T-cell (primary cell): ENCODE results near the gene MYOM1. TPM values are rescaled to one million over a fixed set of nuclear protein-coding genes. Genes with fewer than 3 reads are reported as not detected.

ENCODE experiments used
- ATAC-seq, 4 experiments: fragments of 200-7000 bp in 3 of 4; fragments of 150-1000 bp in 1 of 4; cut with Tn5 transposase; replicated peaks in 1 of 4; 1 replicate in 3 of 4; 2 replicates in 1 of 4; pipeline ENCODE4 v1.10.0; 2021; ENCODE audit warnings: moderate library complexity in 3 of 4, mild to moderate bottlenecking in 2 of 4, moderate number of reproducible peaks in 1 of 4
- CTCF ChIA-PET, 2 donors: fragments of 300-600 bp; sonication (Branson Sonifier 250); formaldehyde crosslinking; loops; one replicate each; lab custom pipeline; 2022; ENCODE audit warnings: antibody characterized with exemption in 2 of 2; lab: Charles Lee
- POLR2A ChIA-PET, 2 donors: fragments of 300-600 bp; sonication (Branson Sonifier 250); formaldehyde crosslinking; loops; one replicate each; lab custom pipeline; 2022; ENCODE audit warnings: antibody characterized with exemption in 2 of 2; lab: Charles Lee
- DNase-seq, 35 experiments: peaks; one replicate each; pipeline versions ENCODE4 v3.0.0 to v3.0.0-alpha.2; 2013 to 2023
- H3K27ac ChIP-seq: one replicate; pipeline ENCODE4 v1.5.1; 2013; ENCODE audit warnings: low read length
- H3K27me3 ChIP-seq, 2 experiments: replicated peaks in 1 of 2; 1 replicate in 1 of 2; 2 replicates in 1 of 2; pipeline versions ENCODE4 v1.6.1 to v1.7.0; 2013; ENCODE audit warnings: low read length in 1 of 2, mixed read lengths in 1 of 2; ENCODE audit not compliant: control insufficient read depth in 2 of 2, insufficient read depth in 2 of 2; ENCODE audit errors: extremely low read depth in 1 of 2
- H3K36me3 ChIP-seq, 2 donors: 1 replicate in 1 of 2; 2 replicates in 1 of 2; pipeline versions ENCODE4 v1.6.1 to v1.7.0; 2013; ENCODE audit warnings: low read length in 1 of 2; ENCODE audit not compliant: control insufficient read depth in 2 of 2, insufficient read depth in 1 of 2; ENCODE audit errors: extremely low read depth in 1 of 2
- H3K4me1 ChIP-seq, 2 experiments: 1 replicate in 1 of 2; 2 replicates in 1 of 2; pipeline versions ENCODE4 v1.6.1 to v1.7.0; 2013; ENCODE audit warnings: low read length in 2 of 2, mixed read lengths in 1 of 2; ENCODE audit not compliant: insufficient read depth in 2 of 2, control insufficient read depth in 1 of 2; ENCODE audit errors: extremely low read depth in 1 of 2
- H3K4me3 ChIP-seq, 2 donors: 1 replicate in 1 of 2; 2 replicates in 1 of 2; pipeline versions ENCODE4 v1.5.1 to v1.7.0; 2013; ENCODE audit warnings: mild to moderate bottlenecking in 2 of 2, low read length in 1 of 2, moderate library complexity in 1 of 2; ENCODE audit not compliant: control insufficient read depth in 1 of 2; ENCODE audit errors: extremely low read depth in 1 of 2
- H3K9me3 ChIP-seq: 2 replicates; pipeline ENCODE4 v1.7.0; 2013
- H3K27ac Mint-ChIP-seq, 2 donors: one replicate each; pipeline ENCODE4 v1.8.0; 2020 to 2021; ENCODE audit warnings: mild to moderate bottlenecking in 2 of 2, mixed read lengths in 2 of 2
- H3K27me3 Mint-ChIP-seq, 2 donors: one replicate each; pipeline ENCODE4 v1.8.0; 2021 to 2022; ENCODE audit warnings: mixed read lengths in 2 of 2
- H3K36me3 Mint-ChIP-seq: one replicate; pipeline ENCODE4 v1.8.0; 2021; ENCODE audit warnings: mixed read lengths
- H3K4me1 Mint-ChIP-seq, 3 donors: one replicate each; pipeline ENCODE4 v1.8.0; 2020 to 2022; ENCODE audit warnings: mixed read lengths in 3 of 3, mild to moderate bottlenecking in 1 of 3
- H3K4me3 Mint-ChIP-seq, 3 donors: one replicate each; pipeline ENCODE4 v1.8.0; 2020 to 2022; ENCODE audit warnings: mild to moderate bottlenecking in 3 of 3, mixed read lengths in 3 of 3, moderate library complexity in 3 of 3
- H3K9me3 Mint-ChIP-seq, 3 donors: one replicate each; pipeline ENCODE4 v1.8.0; 2020 to 2022; ENCODE audit warnings: mixed read lengths in 3 of 3
- WGBS: methylation state at CpG from one replicate; pipeline ENCODE4 v1.1.5; 2013; ENCODE audit warnings: missing lambda C conversion rate; ENCODE audit not compliant: insufficient coverage; 5-methylcytosine and 5-hydroxymethylcytosine counted together
- total RNA-seq, 35 experiments: library from RNA in 6 of 35; stranded (reverse) in 6 of 35; fragments of 120-200 nt in 1 of 35; gene quantifications; one replicate each; pipeline versions ENCODE4 v1.2.1 to v1.2.4 and lab custom pipeline; 2013 to 2026

The MYOM1 gene
- total RNA-seq, 5 donors from 2014 or later (not counting 1 experiment from before 2014, with no cell fraction given), result 0.98 to 7.0 (median 1.9) TPM

DNA sequence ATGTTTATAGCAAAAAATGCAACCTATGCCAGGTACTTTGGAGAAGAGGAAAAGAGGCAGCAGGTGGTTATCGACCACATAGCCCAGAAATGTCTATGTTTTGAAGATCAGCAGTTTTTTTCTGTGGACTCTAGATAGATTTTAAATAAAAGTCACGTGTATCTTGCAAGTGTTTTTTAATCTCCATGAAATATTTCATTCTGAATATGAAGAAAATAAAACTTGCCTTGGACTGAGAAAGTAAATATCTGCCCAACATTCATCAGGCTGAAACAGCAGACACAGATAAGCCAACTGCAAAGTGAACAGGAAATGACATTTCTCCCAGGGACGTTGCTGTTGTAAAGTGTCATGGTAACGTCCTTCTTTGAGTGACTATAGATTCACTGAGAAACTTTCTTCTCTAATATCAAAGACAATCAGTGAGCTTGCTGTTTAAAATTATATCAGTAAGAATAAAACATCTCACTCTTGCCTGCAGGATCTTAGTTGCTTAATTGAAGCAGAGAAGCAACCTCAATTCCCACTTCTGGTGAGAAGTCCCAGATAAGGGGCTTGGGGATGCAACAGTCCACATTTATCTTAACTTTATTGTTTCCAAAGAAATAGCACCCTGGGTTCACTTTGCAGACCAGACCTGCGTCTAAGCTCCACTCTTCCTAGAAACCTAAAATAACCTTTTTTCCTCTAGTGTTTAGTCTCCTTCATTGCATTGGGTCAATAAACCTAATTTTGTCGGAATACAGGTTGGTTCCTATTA lies 6.3 kb downstream of the MYOM1 start:
- Histone ChIP-seq H3K27me3 (no peaks in the 10 kb centered on the region), H3K36me3 (peaks cover 0 to 2% of the 10 kb centered on the region in 2 donors), H3K4me1 (peaks cover 3 to 11% of the 10 kb centered on the region in 2 experiments), H3K9me3 (no peaks in the 10 kb centered on the region), H3K27ac (peak overlapping the region; percentile 5), H3K4me3 (no peak overlapping the region)
- no peak overlapping the region for H3K4me3 Mint-ChIP-seq
- peaks cover 6% of the 10 kb centered on the region for H3K36me3 Mint-ChIP-seq
- no peaks in the 10 kb centered on the region for H3K27me3 Mint-ChIP-seq
- CTCF ChIA-PET, result interaction anchor here (0.6 to 1.2 kb wide), 3 partner anchors 37 to 690 kb away, joined by 3 to 4 read pairs (median 3); no protein-coding TSS in a partner anchor
- DNase-seq, result peak in 10 of 35 experiments; percentile 2 to 54 (median 11)
- ATAC-seq, result peak; percentile 78 to 100 (median 88)
- WGBS, result no CpG with 5 or more reads among the region's 6 CpGs
- POLR2A ChIA-PET, result interaction anchor here in 1 of 2 donors (0.6 to 1.0 kb wide), 2 partner anchors 11 to 31 kb away, joined by 3 to 7 read pairs; no protein-coding TSS in a partner anchor
- peak overlapping the region; percentile 17 to 22 for H3K27ac Mint-ChIP-seq
- H3K9me3 Mint-ChIP-seq, result no peaks in the 10 kb centered on the region
- peaks cover 13 to 22% (median 18%) of the 10 kb centered on the region in 3 donors for H3K4me1 Mint-ChIP-seq

DNA sequence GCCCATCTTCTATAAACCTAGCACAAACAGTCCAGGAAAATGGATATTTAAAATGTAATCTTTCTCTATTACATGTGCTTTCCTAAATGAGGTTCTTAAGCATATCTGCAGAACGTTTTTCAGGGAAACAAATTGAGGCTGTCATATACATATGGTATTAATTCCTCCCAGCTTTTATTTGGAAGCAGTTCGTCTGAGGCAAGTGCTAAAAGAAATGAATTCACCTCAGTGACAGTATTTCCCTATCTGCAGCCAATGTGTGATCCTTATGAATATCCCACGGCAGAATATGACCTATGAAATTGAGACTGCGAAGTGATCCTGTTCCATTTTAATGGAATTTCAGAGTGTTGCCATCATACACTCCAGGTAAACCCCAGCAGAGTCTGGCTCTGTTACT lies 7.1 kb downstream of the MYOM1 start:
- ATAC-seq (no peak), DNase-seq (no peak)
- Histone ChIP-seq H3K36me3 (peaks cover 0 to 2% of the 10 kb centered on the region in 2 donors), H3K27ac (no peak overlapping the region), H3K9me3 (no peaks in the 10 kb centered on the region), H3K4me1 (peaks cover 3 to 11% of the 10 kb centered on the region in 2 experiments), H3K4me3 (no peak overlapping the region), H3K27me3 (no peaks in the 10 kb centered on the region)
- Mint-ChIP-seq H3K27ac (peak overlapping the region in 1 of 2 donors; percentile 22), H3K9me3 (no peaks in the 10 kb centered on the region), H3K27me3 (no peaks in the 10 kb centered on the region), H3K4me1 (peaks cover 13 to 22% (median 18%) of the 10 kb centered on the region in 3 donors), H3K36me3 (peaks cover 6% of the 10 kb centered on the region), H3K4me3 (no peak overlapping the region)
- WGBS, result 94% methylated on average over 3 of the region's 4 CpGs
- ChIA-PET POLR2A (no interaction called here), CTCF (interaction anchor here in 1 of 2 donors (1.2 kb wide), 1 partner anchor 218 kb away, joined by 3 read pairs; no protein-coding TSS in a partner anchor)

DNA sequence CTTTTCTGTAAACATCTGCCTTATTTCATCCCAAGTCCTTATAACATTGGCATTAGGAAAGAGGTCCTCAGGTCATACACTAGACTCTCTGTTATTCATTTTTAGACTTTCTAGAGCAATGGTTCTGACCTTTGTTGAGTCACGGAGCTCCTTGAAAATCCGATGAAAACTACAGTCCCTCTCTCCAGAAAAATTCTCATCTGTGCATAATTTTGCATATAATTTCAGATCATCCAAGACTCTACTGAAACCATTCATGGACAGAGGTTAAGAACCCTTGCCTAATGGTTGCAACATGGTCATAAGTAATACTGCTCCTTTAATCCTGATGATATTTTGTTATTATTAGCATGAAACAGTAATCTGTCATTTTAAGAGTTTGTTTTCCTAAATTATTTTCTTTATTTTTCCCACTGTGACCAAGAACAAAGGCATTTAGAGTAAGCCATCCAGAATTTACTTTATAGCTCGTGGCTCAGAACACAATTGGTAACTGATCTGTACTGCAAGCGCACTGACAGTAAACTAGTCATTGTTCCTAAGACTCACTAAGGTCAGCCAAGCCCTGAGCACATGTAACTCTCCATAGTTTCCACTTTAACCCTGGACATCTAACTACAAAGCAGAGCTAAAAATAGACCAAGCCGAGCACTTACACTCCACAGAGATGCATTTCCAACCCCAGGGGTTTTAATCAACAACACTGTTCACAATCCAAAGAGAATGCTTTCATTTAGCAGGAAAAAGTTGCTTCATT lies 8.4 kb downstream of the MYOM1 start:
- no peak overlapping the region for H3K27ac ChIP-seq
- H3K4me1 ChIP-seq, result peaks cover 3 to 11% of the 10 kb centered on the region in 2 experiments
- H3K27me3 ChIP-seq, result no peaks in the 10 kb centered on the region
- peaks cover 13 to 22% (median 18%) of the 10 kb centered on the region in 3 donors for H3K4me1 Mint-ChIP-seq
- peaks cover 9% of the 10 kb centered on the region for H3K36me3 Mint-ChIP-seq
- H3K9me3 ChIP-seq, result no peaks in the 10 kb centered on the region
- ATAC-seq, result no peak
- no peaks in the 10 kb centered on the region for H3K36me3 ChIP-seq
- H3K4me3 ChIP-seq, result no peak overlapping the region
- H3K4me3 Mint-ChIP-seq, result no peak overlapping the region
- CTCF ChIA-PET, result interaction anchor here in 1 of 2 donors (0.6 kb wide), 1 partner anchor 278 kb away, joined by 4 read pairs; no protein-coding TSS in a partner anchor
- no peaks in the 10 kb centered on the region for H3K27me3 Mint-ChIP-seq
- peaks cover 0 to 2% (median 2%) of the 10 kb centered on the region in 3 donors for H3K9me3 Mint-ChIP-seq
- H3K27ac Mint-ChIP-seq, result no peak overlapping the region
- POLR2A ChIA-PET, result no interaction called here
- WGBS, result 93% methylated on average over 2 of the region's 5 CpGs
- no peak for DNase-seq

DNA sequence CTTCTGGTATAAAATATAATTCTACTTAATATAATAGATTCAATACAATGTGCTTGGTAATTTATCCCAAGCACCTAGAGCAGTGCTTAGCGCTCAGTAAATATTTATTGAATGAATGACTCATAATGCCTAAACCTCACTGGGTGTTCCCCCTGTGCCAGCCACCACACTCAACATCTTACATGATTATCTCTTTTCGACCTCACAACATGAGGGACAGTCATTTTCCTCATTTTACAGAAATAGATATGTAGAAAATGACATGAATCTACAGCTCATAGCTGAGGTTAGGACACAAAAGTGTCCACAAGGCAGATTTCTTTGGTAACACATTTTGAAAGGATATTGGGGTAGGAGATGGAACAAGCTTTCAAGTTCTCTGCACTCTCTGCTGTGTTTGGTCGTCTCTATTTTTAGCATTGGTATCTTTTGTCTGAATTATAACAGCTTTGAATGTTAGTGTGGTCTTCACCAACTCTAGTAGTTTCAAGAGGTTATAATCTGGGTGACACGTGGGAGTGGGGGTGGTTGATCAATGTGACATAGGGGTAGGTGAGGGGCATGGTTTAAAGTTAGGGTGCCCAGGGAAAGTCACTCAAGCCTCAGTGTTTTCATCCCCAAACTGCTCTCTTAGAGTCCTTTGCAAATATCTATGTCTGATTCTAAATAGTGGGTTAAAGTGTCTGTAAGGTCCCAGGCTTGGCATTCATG lies 9.8 kb downstream of the MYOM1 start:
- no peaks in the 10 kb centered on the region for H3K9me3 ChIP-seq
- Mint-ChIP-seq H3K27ac (no peak overlapping the region), H3K36me3 (peaks cover 20% of the 10 kb centered on the region), H3K4me3 (no peak overlapping the region), H3K27me3 (no peaks in the 10 kb centered on the region), H3K4me1 (peaks cover 13 to 22% (median 18%) of the 10 kb centered on the region in 3 donors), H3K9me3 (peaks cover 0 to 16% (median 10%) of the 10 kb centered on the region in 3 donors)
- no peaks in the 10 kb centered on the region for H3K27me3 ChIP-seq
- no peak for ATAC-seq
- no peak for DNase-seq
- ChIA-PET CTCF (no interaction called here), POLR2A (no interaction called here)
- H3K27ac ChIP-seq, result no peak overlapping the region
- H3K4me1 ChIP-seq, result peaks cover 3 to 11% of the 10 kb centered on the region in 2 experiments
- H3K36me3 ChIP-seq, result no peaks in the 10 kb centered on the region
- H3K4me3 ChIP-seq, result no peak overlapping the region
- 57% methylated on average over 1 of the region's 4 CpGs for WGBS

DNA sequence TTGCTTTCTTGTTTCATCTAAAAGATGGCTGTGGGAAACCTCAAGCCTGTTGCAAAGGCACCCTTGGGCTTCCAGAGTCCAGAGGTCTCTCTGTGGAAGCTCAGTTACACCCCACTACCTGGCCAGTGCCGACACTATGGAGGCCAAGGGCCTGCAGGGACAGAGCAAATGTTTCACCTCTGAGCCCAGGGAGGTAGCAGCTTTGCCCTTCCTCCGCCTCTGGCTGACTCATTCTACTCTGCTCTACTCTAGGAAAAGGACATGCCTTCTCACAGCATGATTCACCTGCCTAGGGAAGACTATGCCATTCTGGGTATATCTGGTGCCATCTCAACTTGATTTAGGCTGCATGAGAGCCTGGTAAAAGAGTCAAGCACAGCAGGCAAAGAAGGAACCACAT lies 12.2 kb downstream of the MYOM1 start:
- 88% methylated on average over 1 of the region's 2 CpGs for WGBS
- Histone ChIP-seq H3K36me3 (no peaks in the 10 kb centered on the region), H3K9me3 (no peaks in the 10 kb centered on the region), H3K4me3 (no peak overlapping the region), H3K4me1 (no peaks in the 10 kb centered on the region), H3K27me3 (no peaks in the 10 kb centered on the region), H3K27ac (no peak overlapping the region)
- H3K36me3 Mint-ChIP-seq, result peaks cover 35% of the 10 kb centered on the region
- no peak overlapping the region for H3K4me3 Mint-ChIP-seq
- H3K9me3 Mint-ChIP-seq, result peaks cover 0 to 39% (median 18%) of the 10 kb centered on the region in 3 donors
- no peak for ATAC-seq
- no peaks in the 10 kb centered on the region for H3K27me3 Mint-ChIP-seq
- DNase-seq, result no peak
- ChIA-PET POLR2A (no interaction called here), CTCF (no interaction called here)
- H3K4me1 Mint-ChIP-seq, result peaks cover 0 to 7% (median 0%) of the 10 kb centered on the region in 3 donors
- H3K27ac Mint-ChIP-seq, result no peak overlapping the region

DNA sequence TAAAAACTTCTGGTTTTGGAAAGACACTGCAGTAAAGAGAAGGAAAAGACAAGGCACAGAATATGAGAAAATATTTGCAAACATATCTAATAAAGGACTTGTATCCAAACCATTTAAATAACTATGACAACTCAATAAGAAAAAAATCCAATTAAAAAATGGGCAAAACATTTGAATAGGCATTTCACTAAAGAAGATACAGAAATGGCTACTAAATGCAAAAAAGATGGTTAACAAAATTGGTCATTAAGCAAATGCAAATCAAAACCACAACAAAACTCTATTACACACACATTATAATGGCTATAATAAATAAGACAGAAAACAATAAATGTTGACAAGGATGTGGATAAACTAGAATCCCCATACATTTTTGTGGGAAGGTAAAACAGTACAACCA lies 14.5 kb downstream of the MYOM1 start:
- DNase-seq, result no peak
- ChIA-PET POLR2A (interaction anchor here in 1 of 2 donors (0.5 kb wide), 1 partner anchor 49 kb away, joined by 4 read pairs; no protein-coding TSS in a partner anchor), CTCF (no interaction called here)
- no peak overlapping the region for H3K27ac Mint-ChIP-seq
- peaks cover 0 to 46% (median 18%) of the 10 kb centered on the region in 3 donors for H3K9me3 Mint-ChIP-seq
- Histone ChIP-seq H3K4me3 (no peak overlapping the region), H3K27me3 (no peaks in the 10 kb centered on the region), H3K9me3 (no peaks in the 10 kb centered on the region), H3K27ac (no peak overlapping the region), H3K4me1 (no peaks in the 10 kb centered on the region), H3K36me3 (no peaks in the 10 kb centered on the region)
- H3K27me3 Mint-ChIP-seq, result no peaks in the 10 kb centered on the region
- H3K4me1 Mint-ChIP-seq, result peaks cover 0 to 5% (median 0%) of the 10 kb centered on the region in 3 donors
- ATAC-seq, result no peak
- no peak overlapping the region for H3K4me3 Mint-ChIP-seq
- H3K36me3 Mint-ChIP-seq, result peaks cover 33% of the 10 kb centered on the region
